Measurements from ENCODE around the gene JMJD6.
A peak's percentile ranks its signal among the peaks of the same experiment; 100 is the strongest.
"Not testable (repeated sequence)": the region's sequence is repeated elsewhere in the genome, so short reads cannot be mapped to it uniquely, and the experiment has no call there.

The JMJD6 gene

DNA sequence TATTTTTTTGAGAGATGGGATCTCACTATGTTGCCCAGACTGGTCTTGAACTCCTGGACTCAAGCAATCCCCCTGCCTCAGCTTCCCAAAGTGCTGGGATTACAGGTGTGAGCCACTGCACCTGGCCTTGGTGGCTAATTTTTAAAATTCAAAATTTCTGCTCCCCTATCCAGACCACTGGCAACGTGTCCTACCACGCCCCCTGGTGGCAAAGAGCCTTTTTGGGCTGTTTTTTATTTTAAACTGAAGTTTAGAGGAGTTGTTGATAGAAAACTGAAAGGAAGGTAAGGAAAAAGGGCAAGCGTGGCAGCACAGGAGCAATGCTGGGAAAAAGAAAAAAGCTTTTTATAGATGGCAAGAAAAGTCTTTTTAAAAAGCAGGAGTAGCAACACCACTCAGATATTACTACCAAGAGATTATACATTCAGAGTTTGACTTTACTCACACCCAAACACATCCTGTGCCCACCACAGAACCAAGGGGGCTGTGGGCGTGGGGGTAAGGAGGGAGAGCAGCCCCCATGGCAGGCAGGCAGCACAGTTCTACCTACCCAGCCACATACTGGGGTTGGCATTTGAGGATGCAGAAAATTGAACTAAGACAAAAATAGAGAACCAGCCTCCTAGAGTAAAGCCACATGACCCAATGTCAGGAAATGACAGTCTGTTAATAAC, 11.4 kb downstream of the JMJD6 start:
- no peak overlapping the region for H2AFZ ChIP-seq (ENCODE audit: low read length)
- H3K9me2 ChIP-seq (replicated peaks; ENCODE audit: low read depth, low read length): no peaks in the 10 kb centered on the region
- H3F3A ChIP-seq (ENCODE audit: low read depth): peaks cover 6% of the 10 kb centered on the region; the same call in 1 of the 2 replicates
- no peaks in the 10 kb centered on the region for H3K27me3 ChIP-seq (ENCODE audit: insufficient read depth, low read length, poor library complexity, severe bottlenecking)
- H3K36me3 ChIP-seq (ENCODE audit: insufficient read depth, low read length): peaks cover 50% of the 10 kb centered on the region; the same call in 1 of the 2 replicates
- peak overlapping the region; percentile 21 for H3K9ac ChIP-seq (ENCODE audit: low read depth, low read length, poor library complexity, severe bottlenecking)
- H3K4me1 ChIP-seq (ENCODE audit: insufficient read depth, low read length, poor library complexity, severe bottlenecking): peaks cover 35% of the 10 kb centered on the region
- TF ChIP-seq CTCF (conservative IDR thresholded peaks at IDR 0.05; ENCODE audit: low read length) (peak; percentile 96), EZH2phosphoT487 (IDR thresholded peaks at IDR 0.05; ENCODE audit: borderline replicate concordance) (no peak)
- no peaks in the 10 kb centered on the region for H4K20me1 ChIP-seq (ENCODE audit: insufficient read depth, low read length, poor library complexity, severe bottlenecking)
- H3K4me3 ChIP-seq (ENCODE audit: low read length, poor library complexity, severe bottlenecking): no peak overlapping the region
- peaks cover 15% of the 10 kb centered on the region; the same call in 1 of the 2 replicates for H3K79me2 ChIP-seq (ENCODE audit: insufficient read depth, low read length)
- no peaks in the 10 kb centered on the region for H3K9me3 ChIP-seq (ENCODE audit: insufficient read depth, low read depth, low read length)
- H3K4me2 ChIP-seq (ENCODE audit: low read depth, low read length, poor library complexity, severe bottlenecking): peak overlapping the region; percentile 55

DNA sequence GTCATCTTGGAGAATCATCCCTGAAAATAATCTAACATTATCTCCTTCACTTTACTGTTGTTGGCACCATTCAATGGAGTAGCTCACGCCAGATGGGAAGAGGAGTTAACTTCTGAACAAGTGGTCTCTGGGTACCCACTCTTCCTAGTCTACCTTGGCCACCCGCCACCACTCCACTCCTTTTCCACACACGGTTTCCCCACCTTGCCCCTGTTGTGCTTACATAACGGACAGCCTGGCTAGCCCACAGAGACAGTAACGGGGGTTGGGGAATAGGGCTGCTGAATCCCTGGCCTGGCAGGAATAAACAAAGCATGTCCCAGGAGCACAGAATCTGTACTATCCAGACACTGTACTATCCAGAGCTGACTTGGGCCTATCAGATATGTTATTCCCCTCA, 12.1 kb downstream of the JMJD6 start:
- Histone ChIP-seq H3K4me1 (ENCODE audit: insufficient read depth, low read length, poor library complexity, severe bottlenecking) (peaks cover 41% of the 10 kb centered on the region), H3K9me3 (ENCODE audit: insufficient read depth, low read depth, low read length) (no peaks in the 10 kb centered on the region), H3F3A (ENCODE audit: low read depth) (peaks cover 6% of the 10 kb centered on the region; the same call in 1 of the 2 replicates), H4K20me1 (ENCODE audit: insufficient read depth, low read length, poor library complexity, severe bottlenecking) (no peaks in the 10 kb centered on the region), H3K27me3 (ENCODE audit: insufficient read depth, low read length, poor library complexity, severe bottlenecking) (no peaks in the 10 kb centered on the region), H3K79me2 (ENCODE audit: insufficient read depth, low read length) (peaks cover 14% of the 10 kb centered on the region; the same call in 1 of the 2 replicates), H3K36me3 (ENCODE audit: insufficient read depth, low read length) (peaks cover 44% of the 10 kb centered on the region; the same call in 1 of the 2 replicates), H3K4me3 (ENCODE audit: low read length, poor library complexity, severe bottlenecking) (no peak overlapping the region), H3K9me2 (replicated peaks; ENCODE audit: low read depth, low read length) (no peaks in the 10 kb centered on the region), H2AFZ (ENCODE audit: low read length) (no peak overlapping the region), H3K9ac (ENCODE audit: low read depth, low read length, poor library complexity, severe bottlenecking) (peak overlapping the region; percentile 13), H3K4me2 (ENCODE audit: low read depth, low read length, poor library complexity, severe bottlenecking) (peak overlapping the region; percentile 55)
- TF ChIP-seq CTCF (conservative IDR thresholded peaks at IDR 0.05; ENCODE audit: low read length) (no peak), EZH2phosphoT487 (IDR thresholded peaks at IDR 0.05; ENCODE audit: borderline replicate concordance) (no peak)

DNA sequence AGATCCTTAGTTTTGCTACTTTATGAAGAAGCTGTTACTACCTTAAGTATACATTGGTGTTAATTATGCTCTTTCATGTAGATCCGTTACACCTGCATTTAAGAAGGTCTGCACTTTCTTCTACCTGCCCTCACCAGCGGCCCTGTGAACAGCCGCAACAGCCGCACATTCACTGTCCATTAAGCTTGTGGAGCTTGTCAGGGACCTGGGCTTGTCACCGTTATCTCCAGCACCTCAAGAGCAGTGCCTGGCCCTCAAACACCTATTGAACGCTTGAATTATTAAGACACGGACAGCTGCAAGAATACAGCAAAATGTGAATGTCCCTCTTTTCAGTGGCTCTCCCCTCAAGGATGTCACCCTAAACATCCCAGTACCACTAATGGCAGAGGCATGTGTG, 12.6 kb downstream of the JMJD6 start:
- Histone ChIP-seq H3K9ac (ENCODE audit: low read depth, low read length, poor library complexity, severe bottlenecking) (peak overlapping the region; percentile 13), H2AFZ (ENCODE audit: low read length) (no peak overlapping the region), H3K4me3 (ENCODE audit: low read length, poor library complexity, severe bottlenecking) (no peak overlapping the region), H3K79me2 (ENCODE audit: insufficient read depth, low read length) (peaks cover 14% of the 10 kb centered on the region; the same call in 1 of the 2 replicates), H3F3A (ENCODE audit: low read depth) (peaks cover 6% of the 10 kb centered on the region; the same call in 1 of the 2 replicates), H3K9me3 (ENCODE audit: insufficient read depth, low read depth, low read length) (no peaks in the 10 kb centered on the region), H3K4me2 (ENCODE audit: low read depth, low read length, poor library complexity, severe bottlenecking) (no peak overlapping the region), H3K4me1 (ENCODE audit: insufficient read depth, low read length, poor library complexity, severe bottlenecking) (peaks cover 41% of the 10 kb centered on the region), H3K27me3 (ENCODE audit: insufficient read depth, low read length, poor library complexity, severe bottlenecking) (no peaks in the 10 kb centered on the region), H3K36me3 (ENCODE audit: insufficient read depth, low read length) (peaks cover 38% of the 10 kb centered on the region; the same call in 1 of the 2 replicates), H3K9me2 (replicated peaks; ENCODE audit: low read depth, low read length) (no peaks in the 10 kb centered on the region), H4K20me1 (ENCODE audit: insufficient read depth, low read length, poor library complexity, severe bottlenecking) (no peaks in the 10 kb centered on the region)
- TF ChIP-seq CTCF (conservative IDR thresholded peaks at IDR 0.05; ENCODE audit: low read length): no peak
- no peak for TF ChIP-seq EZH2phosphoT487 (IDR thresholded peaks at IDR 0.05; ENCODE audit: borderline replicate concordance)

- H3K79me2 ChIP-seq (ENCODE audit: insufficient read depth, low read length): peaks cover 14% of the 10 kb centered on the region; the same call in 1 of the 2 replicates
- H3K4me2 ChIP-seq (ENCODE audit: low read depth, low read length, poor library complexity, severe bottlenecking): peak overlapping the region; percentile 72
- H3K4me1 ChIP-seq (ENCODE audit: insufficient read depth, low read length, poor library complexity, severe bottlenecking): peaks cover 41% of the 10 kb centered on the region
- H3K36me3 ChIP-seq (ENCODE audit: insufficient read depth, low read length): peaks cover 28% of the 10 kb centered on the region; the same call in 1 of the 2 replicates
- not testable (repeated sequence) for H3K9me2 ChIP-seq (replicated peaks; ENCODE audit: low read depth, low read length); H4K20me1 ChIP-seq (ENCODE audit: insufficient read depth, low read length, poor library complexity, severe bottlenecking); H3K9me3 ChIP-seq (ENCODE audit: insufficient read depth, low read depth, low read length); H3K4me3 ChIP-seq (ENCODE audit: low read length, poor library complexity, severe bottlenecking); H2AFZ ChIP-seq (ENCODE audit: low read length); H3K27me3 ChIP-seq (ENCODE audit: insufficient read depth, low read length, poor library complexity, severe bottlenecking); H3F3A ChIP-seq (ENCODE audit: low read depth); H3K9ac ChIP-seq (ENCODE audit: low read depth, low read length, poor library complexity, severe bottlenecking)
These were observed 14.1 kb downstream of the JMJD6 start for GRCh38 chr17:76712321-76712720.

Data from Loucy (cell line).